ELR (cell line): Measurements from ENCODE around the gene MTARC2.

Experiments
- DNase-seq: peaks from one replicate; pipeline ENCODE4 v3.0.0-alpha.2; 2015; ENCODE audit warnings: low read depth

MTARC2 gene

GRCh38 chr1:220769205-220769604 lies 21.1 kb downstream of the MTARC2 start:
- DNase-seq = no peak

GRCh38 chr1:220770245-220770913 lies 22.3 kb downstream of the MTARC2 start:
- no peak for DNase-seq

- no peak for DNase-seq
These were observed 24.7 kb downstream of the MTARC2 start for GRCh38 chr1:220772846-220773245.

GRCh38 chr1:220775240-220775853 lies 27.2 kb downstream of the MTARC2 start:
- peak; percentile 46 for DNase-seq

GRCh38 chr1:220776254-220776653 lies 28.1 kb downstream of the MTARC2 start:
- no peak for DNase-seq

- peak; percentile 78 for DNase-seq
These were observed 28.7 kb downstream of the MTARC2 start for GRCh38 chr1:220776720-220777326.

- DNase-seq = no peak
These were observed 35.3 kb downstream of the MTARC2 start for GRCh38 chr1:220783453-220783852.

GRCh38 chr1:220784751-220785150 lies 36.6 kb downstream of the MTARC2 start:
- DNase-seq = no peak

GRCh38 chr1:220785166-220786056 lies 37.3 kb downstream of the MTARC2 start:
- DNase-seq = no peak

GRCh38 chr1:220786057-220786336 lies 37.9 kb downstream of the MTARC2 start:
- no peak for DNase-seq

GRCh38 chr1:220786337-220787068 lies 38.4 kb downstream of the MTARC2 start, which contains the start of gene MTARC1:
TSS of gene MTARC1 (plus strand) at chr1:220786913. CDS start at chr1:220786945, 32 bp downstream.
- peak; percentile 68 for DNase-seq

- peak; percentile 3 for DNase-seq
These were observed 39.0 kb downstream of the MTARC2 start for GRCh38 chr1:220787069-220787619.

GRCh38 chr1:220788900-220789299 lies 40.8 kb downstream of the MTARC2 start:
- DNase-seq = no peak

- DNase-seq = no peak
These were observed 41.5 kb downstream of the MTARC2 start for GRCh38 chr1:220789532-220790147.

GRCh38 chr1:220791285-220791684 lies 43.2 kb downstream of the MTARC2 start:
- DNase-seq = peak; percentile 20

- no peak for DNase-seq
These were observed 43.8 kb downstream of the MTARC2 start for GRCh38 chr1:220791956-220792355.

- DNase-seq = no peak
These were observed 48.4 kb downstream of the MTARC2 start for GRCh38 chr1:220796530-220796929.

GRCh38 chr1:220797044-220797443 lies 48.9 kb downstream of the MTARC2 start:
- no peak for DNase-seq

- no peak for DNase-seq
These were observed 49.4 kb downstream of the MTARC2 start for GRCh38 chr1:220797553-220797952.

- no peak for DNase-seq
These were observed 50.2 kb downstream of the MTARC2 start for GRCh38 chr1:220798338-220798737.

GRCh38 chr1:220800262-220800661 lies 52.1 kb downstream of the MTARC2 start:
- DNase-seq = no peak
